GM21381 (cell line): Measurements from ENCODE around the gene REXO4.
"Not testable (repeated sequence)": the region's sequence is repeated elsewhere in the genome, so short reads cannot be mapped to it uniquely, and the experiment has no call there.

Experiments used
- ATAC-seq: cut with Tn5 transposase; IDR thresholded peaks from one replicate; pipeline ENCODE4 v1.9.1; 2021; ENCODE audit warnings: mild to moderate bottlenecking, moderate library complexity; ENCODE audit not compliant: unreplicated experiment

Gene REXO4

GRCh38 chr9:133451865-133452264 lies 34.1 kb upstream of the REXO4 start:
- not testable (repeated sequence) for ATAC-seq

- no peak for ATAC-seq
Observed at GRCh38 chr9:133449760-133450159, 31.9 kb upstream of the REXO4 start.

GRCh38 chr9:133448487-133448972 lies 30.7 kb upstream of the REXO4 start:
- ATAC-seq, result no peak

- ATAC-seq, result no peak
Observed at GRCh38 chr9:133445293-133445969, 27.6 kb upstream of the REXO4 start.

- no peak for ATAC-seq
Observed at GRCh38 chr9:133443982-133444381, 26.2 kb upstream of the REXO4 start.

- no peak for ATAC-seq
Observed at GRCh38 chr9:133443248-133443647, 25.4 kb upstream of the REXO4 start.

GRCh38 chr9:133441571-133441970 lies 23.8 kb upstream of the REXO4 start:
- no peak for ATAC-seq

- no peak for ATAC-seq
Observed at GRCh38 chr9:133440874-133441273, 23.1 kb upstream of the REXO4 start.

GRCh38 chr9:133439337-133439736 lies 21.5 kb upstream of the REXO4 start:
- ATAC-seq, result no peak

- ATAC-seq, result no peak
Observed at GRCh38 chr9:133437753-133438531, 20.1 kb upstream of the REXO4 start.

GRCh38 chr9:133436681-133437080 lies 18.9 kb upstream of the REXO4 start:
- ATAC-seq, result no peak

GRCh38 chr9:133433351-133433843 lies 15.6 kb upstream of the REXO4 start:
- ATAC-seq, result no peak

GRCh38 chr9:133430244-133430643 lies 12.4 kb upstream of the REXO4 start:
- ATAC-seq, result no peak

GRCh38 chr9:133429641-133430161 lies 11.9 kb upstream of the REXO4 start:
- ATAC-seq, result no peak

- no peak for ATAC-seq
Observed at GRCh38 chr9:133429214-133429613, 11.4 kb upstream of the REXO4 start.

GRCh38 chr9:133428617-133429101 lies 10.8 kb upstream of the REXO4 start:
- no peak for ATAC-seq

- no peak for ATAC-seq
Observed at GRCh38 chr9:133427658-133428348, 10.0 kb upstream of the REXO4 start.

- no peak for ATAC-seq
Observed at GRCh38 chr9:133426011-133426410, 8.2 kb upstream of the REXO4 start.

GRCh38 chr9:133425049-133425632 lies 7.3 kb upstream of the REXO4 start:
- no peak for ATAC-seq

GRCh38 chr9:133424187-133424586 lies 6.4 kb upstream of the REXO4 start:
- ATAC-seq, result no peak

- no peak for ATAC-seq
Observed at GRCh38 chr9:133423216-133423615, 5.4 kb upstream of the REXO4 start.
